Stomach (tissue), 9 donors: Measurements from ENCODE around the gene MEGF8. TPM values are rescaled to one million over a fixed set of nuclear protein-coding genes. Genes with fewer than 3 reads are reported as not detected.
A peak's percentile ranks its signal among the peaks of the same experiment; 100 is the strongest.

Experiments used
- DNase-seq, 2 donors: peaks; one replicate each; pipeline versions ENCODE4 v3.0.0 to v3.0.0-alpha.2; 2013 to 2019
- H3K27ac ChIP-seq, 5 donors: fragments of 200-600 bp in 4 of 5; sonication (generic) in 4 of 5; one replicate each; pipeline ENCODE4 v1.5.1; 2013 to 2019; ENCODE audit warnings: mild to moderate bottlenecking in 1 of 5, moderate library complexity in 1 of 5
- H3K27me3 ChIP-seq, 3 donors: fragments of 200-600 bp; sonication (generic); one replicate each; pipeline ENCODE4 v1.5.1; 2017 to 2019; ENCODE audit warnings: mixed run types in 1 of 3
- H3K36me3 ChIP-seq, 4 donors: fragments of 200-600 bp; sonication (generic); 1 replicate in 3 of 4; 2 replicates in 1 of 4; pipeline ENCODE4 v1.5.1; 2016 to 2019
- H3K4me1 ChIP-seq, 4 donors: fragments of 200-600 bp; sonication (generic); one replicate each; pipeline ENCODE4 v1.5.1; 2016 to 2019
- H3K4me3 ChIP-seq, 4 donors: fragments of 200-600 bp; sonication (generic) in 3 of 4; one replicate each; pipeline ENCODE4 v1.5.1; 2016 to 2019; ENCODE audit warnings: mild to moderate bottlenecking in 1 of 4
- H3K9me3 ChIP-seq, 4 donors: fragments of 200-600 bp; sonication (generic); one replicate each; pipeline ENCODE4 v1.5.1; 2016 to 2019
- EP300 ChIP-seq: sonication (generic); formaldehyde crosslinking; IDR thresholded peaks from one replicate; pipeline ENCODE4 v1.6.1; 2017; ENCODE audit warnings: antibody characterized with exemption
- POLR2A ChIP-seq, 4 donors: fragments of 450-650 bp; IDR thresholded peaks; one replicate each; pipeline ENCODE4 v1.6.1; 2016; ENCODE audit warnings: antibody characterized with exemption in 4 of 4, control low read depth in 2 of 4, mild to moderate bottlenecking in 1 of 4, moderate library complexity in 1 of 4
- POLR2AphosphoS5 ChIP-seq, 3 donors: sonication (generic); formaldehyde crosslinking; IDR thresholded peaks; one replicate each; pipeline ENCODE4 v1.6.1; 2016; ENCODE audit warnings: antibody characterized with exemption in 3 of 3
- WGBS, 5 donors: extraction: QIAGEN DNeasy Blood & Tissue Kit in 3 of 5; methylation state at CpG; one replicate each; pipeline versions ENCODE4 v1.1.5 to v1.1.7; 2013 to 2018; 5-methylcytosine and 5-hydroxymethylcytosine counted together
- intact Hi-C: fragments of 100-400 bp; cut with DNase I; formaldehyde crosslinking; loops from one replicate; pipeline ENCODE4 v1.15.1; 2023; ENCODE audit warnings: low total_unique reads
- polyA plus RNA-seq, 3 donors: library from polyadenylated mRNA; stranded (reverse); fragments of 200-250 nt; gene quantifications; one replicate each; pipeline ENCODE4 v1.2.3, GENCODE V29; 2013
- total RNA-seq, 5 donors: library from RNA; depleted of rRNA; stranded (reverse); fragments of >200 nt; gene quantifications; one replicate each; pipeline versions ENCODE4 v1.1.0 to v1.2.3, GENCODE V29; 2014 to 2016
- TF ChIP-seq, protein P1 (sequence below), 7 experiments: fragments of 450-650 bp in 4 of 7; fragments of 200-600 bp in 3 of 7; sonication (generic) in 3 of 7; IDR thresholded peaks; one replicate each; pipeline ENCODE4 v1.5.1; 2016 to 2019; ENCODE audit warnings: antibody characterized with exemption in 7 of 7, control low read depth in 2 of 7, mild to moderate bottlenecking in 1 of 7
- donor health status: healthy with polysubstance abuse.
- donor health status: Bipolar disorder and iron deficiency.
- donor health status: healthy.

The MEGF8 gene
- total and polyA plus RNA-seq, 8 donors, result 2.6 to 46.3 (median 12.3) TPM

DNA sequence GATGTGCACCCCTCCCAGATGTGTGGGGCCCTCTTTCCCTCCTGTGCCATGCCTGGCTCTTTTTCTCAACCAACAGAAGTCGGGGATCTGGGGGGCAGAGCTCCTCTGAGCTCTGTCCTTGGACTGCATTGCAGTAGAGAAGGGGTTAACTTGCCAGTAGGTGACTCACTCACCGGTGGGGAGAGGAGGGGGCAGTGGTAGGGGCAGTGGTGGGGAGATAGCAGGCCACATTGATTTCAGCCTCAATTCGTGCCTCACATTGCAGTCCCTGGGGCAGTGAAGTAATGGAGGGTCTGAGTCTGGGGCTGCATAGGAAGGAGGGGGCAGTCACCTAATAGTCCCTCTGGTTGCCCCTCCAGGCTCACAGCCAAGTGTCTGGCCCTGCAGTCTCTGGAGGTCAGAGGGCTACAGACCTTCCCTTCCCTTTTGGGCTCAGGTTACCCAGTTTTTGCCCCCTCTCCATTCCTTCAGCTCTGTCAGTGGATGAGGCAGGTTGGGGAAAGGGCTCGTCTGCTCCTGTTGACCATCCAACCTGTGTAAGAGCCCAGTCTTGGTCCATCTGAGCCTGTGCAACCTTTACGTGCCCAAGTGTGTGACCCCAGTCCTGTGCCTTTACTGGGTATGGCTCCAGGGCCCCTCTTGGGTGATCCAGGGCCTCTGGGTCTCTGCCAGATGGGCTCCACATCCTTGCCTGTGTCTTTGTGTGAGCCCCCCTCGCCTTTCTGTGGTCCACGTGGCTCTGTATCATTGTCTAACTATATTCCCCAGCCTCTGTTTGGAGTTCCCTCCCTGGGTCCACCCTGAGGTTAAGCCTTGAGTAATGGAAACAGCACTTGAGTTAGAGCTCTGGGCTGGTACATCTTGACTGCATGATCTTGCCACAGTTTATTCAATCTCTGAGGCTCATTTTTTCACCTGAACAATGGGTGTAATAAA lies 43.3 kb upstream of the MEGF8 start:
- Histone ChIP-seq H3K27me3 (no peaks in the 10 kb centered on the region), H3K4me3 (peak overlapping the region; percentile 71 to 91 (median 82)), H3K36me3 (peaks cover 3 to 6% (median 5%) of the 10 kb centered on the region in 4 donors), H3K4me1 (peaks cover 76 to 92% (median 88%) of the 10 kb centered on the region in 4 donors), H3K27ac (peak overlapping the region; percentile 93 to 100 (median 95)), H3K9me3 (no peaks in the 10 kb centered on the region)
- peak in 1 of 2 donors; percentile 78 for DNase-seq
- WGBS, 5 donors, result 16 to 25% (median 22%) methylated on average over 7 of the region's 7 CpGs
- intact Hi-C loops, result no loop called here
- TF ChIP-seq, protein P1, sequence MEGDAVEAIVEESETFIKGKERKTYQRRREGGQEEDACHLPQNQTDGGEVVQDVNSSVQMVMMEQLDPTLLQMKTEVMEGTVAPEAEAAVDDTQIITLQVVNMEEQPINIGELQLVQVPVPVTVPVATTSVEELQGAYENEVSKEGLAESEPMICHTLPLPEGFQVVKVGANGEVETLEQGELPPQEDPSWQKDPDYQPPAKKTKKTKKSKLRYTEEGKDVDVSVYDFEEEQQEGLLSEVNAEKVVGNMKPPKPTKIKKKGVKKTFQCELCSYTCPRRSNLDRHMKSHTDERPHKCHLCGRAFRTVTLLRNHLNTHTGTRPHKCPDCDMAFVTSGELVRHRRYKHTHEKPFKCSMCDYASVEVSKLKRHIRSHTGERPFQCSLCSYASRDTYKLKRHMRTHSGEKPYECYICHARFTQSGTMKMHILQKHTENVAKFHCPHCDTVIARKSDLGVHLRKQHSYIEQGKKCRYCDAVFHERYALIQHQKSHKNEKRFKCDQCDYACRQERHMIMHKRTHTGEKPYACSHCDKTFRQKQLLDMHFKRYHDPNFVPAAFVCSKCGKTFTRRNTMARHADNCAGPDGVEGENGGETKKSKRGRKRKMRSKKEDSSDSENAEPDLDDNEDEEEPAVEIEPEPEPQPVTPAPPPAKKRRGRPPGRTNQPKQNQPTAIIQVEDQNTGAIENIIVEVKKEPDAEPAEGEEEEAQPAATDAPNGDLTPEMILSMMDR (IDR thresholded peaks at IDR 0.05), result no peak
- no peak for TF ChIP-seq EP300
- TF ChIP-seq POLR2A (IDR thresholded peaks at IDR 0.05), result no peak
- TF ChIP-seq POLR2AphosphoS5 (IDR thresholded peaks at IDR 0.05), result no peak

DNA sequence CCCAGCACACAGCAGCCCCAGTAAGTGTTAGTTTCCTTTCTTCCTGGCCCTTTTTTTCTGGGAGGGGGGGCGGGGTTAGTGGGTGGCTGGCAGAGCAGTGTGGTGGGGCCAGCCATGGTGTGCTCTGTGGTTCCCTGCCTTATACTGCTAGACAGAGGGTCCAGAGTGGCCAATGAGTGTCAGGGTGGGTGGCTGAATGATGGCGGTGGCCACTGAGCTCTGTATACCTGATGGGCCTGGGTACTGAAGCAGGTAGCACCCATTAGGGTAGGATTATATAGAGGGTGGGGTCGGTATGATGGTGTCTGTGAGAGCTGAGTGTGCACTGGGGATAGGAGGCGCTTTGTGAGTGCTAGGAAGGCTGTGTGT lies 42.6 kb upstream of the MEGF8 start:
- Histone ChIP-seq H3K9me3 (no peaks in the 10 kb centered on the region), H3K27me3 (no peaks in the 10 kb centered on the region), H3K27ac (peak overlapping the region; percentile 94 to 100 (median 95)), H3K4me1 (peaks cover 68 to 92% (median 83%) of the 10 kb centered on the region in 4 donors), H3K36me3 (peaks cover 10 to 13% (median 12%) of the 10 kb centered on the region in 4 donors), H3K4me3 (peak overlapping the region; percentile 53 to 71 (median 66))
- DNase-seq, result no peak
- TF ChIP-seq POLR2A (IDR thresholded peaks at IDR 0.05) (no peak), POLR2AphosphoS5 (IDR thresholded peaks at IDR 0.05) (no peak), EP300 (no peak)
- TF ChIP-seq, protein P1 (IDR thresholded peaks at IDR 0.05), result no peak
- intact Hi-C loops, result no loop called here
- 19 to 47% (median 38%) methylated on average over 3 to 4 of the region's 4 CpGs for WGBS, 5 donors

DNA sequence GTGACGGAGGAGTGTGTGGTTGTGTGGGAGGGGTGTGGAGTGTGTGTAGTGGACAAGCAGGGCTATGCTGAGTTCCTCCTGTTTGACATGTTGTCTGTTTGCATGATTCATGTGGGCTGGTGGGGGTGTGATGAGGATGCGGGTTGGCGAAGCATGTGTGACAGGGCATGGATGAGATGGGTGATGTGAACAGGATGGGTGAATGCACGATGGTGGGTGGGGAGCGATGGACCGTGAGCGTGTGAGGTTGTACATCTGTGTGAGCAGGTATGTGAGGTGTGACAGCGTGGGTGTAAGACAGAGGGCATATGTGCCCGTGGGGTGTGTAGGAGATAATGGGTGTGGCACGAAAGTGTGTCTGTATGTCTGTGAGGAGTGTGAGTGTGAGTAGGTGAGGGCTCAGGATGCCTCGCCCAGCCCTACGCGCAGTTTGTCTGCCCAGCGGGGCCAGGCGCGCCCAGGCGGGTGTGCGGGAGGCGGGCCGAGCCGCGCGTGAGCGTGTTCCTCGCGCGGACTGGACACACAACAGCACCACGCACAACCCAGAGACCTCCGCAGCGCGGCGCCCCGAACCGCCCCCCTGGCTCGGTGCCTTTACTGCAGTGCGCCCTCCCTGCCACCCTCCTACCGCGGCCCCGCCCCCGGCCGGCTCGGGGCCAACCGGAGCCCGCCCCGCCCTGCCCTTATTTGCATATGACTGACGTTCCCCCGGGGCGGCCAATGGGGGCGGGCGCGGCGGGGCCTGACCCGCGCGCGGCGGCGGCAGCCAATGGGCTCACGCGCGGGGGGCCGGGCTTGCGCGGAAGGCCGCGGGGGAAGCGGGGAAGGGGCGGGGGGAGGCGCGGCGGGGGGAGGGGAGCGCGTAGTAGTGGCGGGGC lies 42.0 kb upstream of the MEGF8 start:
- WGBS, 5 donors, result 1 to 4% (median 3%) methylated on average over 19 to 70 of the region's 74 CpGs
- peaks cover 62 to 87% (median 76%) of the 10 kb centered on the region in 4 donors for H3K4me1 ChIP-seq
- peak overlapping the region; percentile 94 to 100 (median 97) for H3K27ac ChIP-seq
- H3K4me3 ChIP-seq, result peak overlapping the region; percentile 53 to 71 (median 66)
- no peaks in the 10 kb centered on the region for H3K9me3 ChIP-seq
- intact Hi-C loops, result no loop called here
- peak; percentile 98 to 99 for DNase-seq
- peaks cover 16 to 19% (median 18%) of the 10 kb centered on the region in 4 donors for H3K36me3 ChIP-seq
- TF ChIP-seq, protein P1 (IDR thresholded peaks at IDR 0.05), result no peak
- peak in 2 of 3 donors; percentile 34 to 60 for TF ChIP-seq POLR2AphosphoS5 (IDR thresholded peaks at IDR 0.05)
- H3K27me3 ChIP-seq, result no peaks in the 10 kb centered on the region

DNA sequence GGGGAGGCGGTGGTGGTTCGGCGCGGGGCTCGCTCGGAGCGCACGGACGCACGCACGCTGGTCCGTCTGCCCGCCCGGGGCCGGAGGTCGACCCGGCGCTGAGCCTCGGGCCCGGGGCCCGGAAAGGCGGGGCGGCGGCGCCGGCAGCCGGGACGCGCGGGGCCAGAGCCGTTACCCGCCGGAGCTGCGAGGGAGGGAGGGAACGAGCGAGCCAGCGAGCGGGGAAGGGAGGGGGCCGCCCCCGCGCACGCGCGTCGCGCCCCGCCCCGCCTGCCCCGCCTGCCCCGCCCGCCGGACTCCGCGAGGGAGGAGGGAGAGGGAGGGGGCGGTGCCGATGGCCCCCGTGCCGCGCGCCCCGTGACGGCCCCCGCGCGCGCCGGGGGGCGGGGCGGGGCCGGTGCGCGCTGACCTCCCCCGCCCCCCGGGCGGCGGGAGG lies 41.4 kb upstream of the MEGF8 start:
- WGBS, 5 donors, result 0 to 2% methylated on average over 30 to 56 of the region's 76 CpGs; no CpG with 5 or more reads in 3 of the 5 donors
- peaks cover 23 to 25% (median 25%) of the 10 kb centered on the region in 4 donors for H3K36me3 ChIP-seq
- intact Hi-C loops, result no loop called here
- no peaks in the 10 kb centered on the region for H3K9me3 ChIP-seq
- no peaks in the 10 kb centered on the region for H3K27me3 ChIP-seq
- H3K4me1 ChIP-seq, result peaks cover 56 to 80% (median 70%) of the 10 kb centered on the region in 4 donors
- peak; percentile 87 to 94 for DNase-seq
- H3K4me3 ChIP-seq, result peak overlapping the region; percentile 64 to 71 (median 69)
- TF ChIP-seq, protein P1 (IDR thresholded peaks at IDR 0.05), result no peak
- TF ChIP-seq EP300 (no peak), POLR2A (IDR thresholded peaks at IDR 0.05) (no peak), POLR2AphosphoS5 (IDR thresholded peaks at IDR 0.05) (no peak)
- peak overlapping the region; percentile 94 to 100 (median 97) for H3K27ac ChIP-seq
